ENCODE results near the gene TTYH3. TPM values are rescaled to one million over a fixed set of nuclear protein-coding genes. Genes with fewer than 3 reads are reported as not detected.

TTYH3 gene
- total RNA-seq, 2 donors from 2014 or later: 14.3 to 17.9 TPM

GRCh38 chr7:2654059-2654458 is 22.3 kb downstream of the TTYH3 start:
- no peaks in the 10 kb centered on the region for H3K27me3 Mint-ChIP-seq
- no peaks in the 10 kb centered on the region for H3K9me3 Mint-ChIP-seq
- no peaks in the 10 kb centered on the region for H3K36me3 Mint-ChIP-seq (ENCODE audit: low read depth)
- ATAC-seq (replicated peaks): no peak
- H3K27ac Mint-ChIP-seq: no peak overlapping the region
- H3K4me3 Mint-ChIP-seq: no peak overlapping the region
- H3K4me1 Mint-ChIP-seq: no peaks in the 10 kb centered on the region

GRCh38 chr7:2655870-2656614 is 24.3 kb downstream of the TTYH3 start:
- no peaks in the 10 kb centered on the region for H3K9me3 Mint-ChIP-seq
- H3K4me3 Mint-ChIP-seq: no peak overlapping the region
- H3K36me3 Mint-ChIP-seq (ENCODE audit: low read depth): no peaks in the 10 kb centered on the region
- H3K27ac Mint-ChIP-seq: no peak overlapping the region
- no peaks in the 10 kb centered on the region for H3K27me3 Mint-ChIP-seq
- no peaks in the 10 kb centered on the region for H3K4me1 Mint-ChIP-seq
- no peak for ATAC-seq (replicated peaks)

GRCh38 chr7:2657208-2657607 is 25.4 kb downstream of the TTYH3 start:
- no peaks in the 10 kb centered on the region for H3K9me3 Mint-ChIP-seq
- H3K4me3 Mint-ChIP-seq: no peak overlapping the region
- H3K4me1 Mint-ChIP-seq: no peaks in the 10 kb centered on the region
- no peaks in the 10 kb centered on the region for H3K27me3 Mint-ChIP-seq
- ATAC-seq (replicated peaks): no peak
- H3K27ac Mint-ChIP-seq: no peak overlapping the region
- H3K36me3 Mint-ChIP-seq (ENCODE audit: low read depth): no peaks in the 10 kb centered on the region

- H3K9me3 Mint-ChIP-seq: no peaks in the 10 kb centered on the region
- no peaks in the 10 kb centered on the region for H3K36me3 Mint-ChIP-seq (ENCODE audit: low read depth)
- H3K4me1 Mint-ChIP-seq: no peaks in the 10 kb centered on the region
- H3K27me3 Mint-ChIP-seq: no peaks in the 10 kb centered on the region
- no peak for ATAC-seq (replicated peaks)
- no peak overlapping the region for H3K4me3 Mint-ChIP-seq
- no peak overlapping the region for H3K27ac Mint-ChIP-seq
Observed at GRCh38 chr7:2657920-2658671, 26.3 kb downstream of the TTYH3 start.

- no peaks in the 10 kb centered on the region for H3K27me3 Mint-ChIP-seq
- no peak for ATAC-seq (replicated peaks)
- H3K9me3 Mint-ChIP-seq: no peaks in the 10 kb centered on the region
- H3K27ac Mint-ChIP-seq: no peak overlapping the region
- H3K4me1 Mint-ChIP-seq: no peaks in the 10 kb centered on the region
- H3K4me3 Mint-ChIP-seq: no peak overlapping the region
- H3K36me3 Mint-ChIP-seq (ENCODE audit: low read depth): no peaks in the 10 kb centered on the region
Observed at GRCh38 chr7:2658941-2659340, 27.2 kb downstream of the TTYH3 start.

GRCh38 chr7:2659556-2660358 is 28.0 kb downstream of the TTYH3 start:
- Mint-ChIP-seq H3K9me3 (no peaks in the 10 kb centered on the region), H3K27me3 (no peaks in the 10 kb centered on the region), H3K36me3 (ENCODE audit: low read depth) (no peaks in the 10 kb centered on the region), H3K4me3 (no peak overlapping the region), H3K27ac (no peak overlapping the region), H3K4me1 (no peaks in the 10 kb centered on the region)
- ATAC-seq (replicated peaks): no peak

GRCh38 chr7:2660359-2661095 is 28.7 kb downstream of the TTYH3 start:
- Mint-ChIP-seq H3K36me3 (ENCODE audit: low read depth) (no peaks in the 10 kb centered on the region), H3K27me3 (no peaks in the 10 kb centered on the region), H3K4me3 (no peak overlapping the region), H3K4me1 (no peaks in the 10 kb centered on the region), H3K9me3 (no peaks in the 10 kb centered on the region), H3K27ac (no peak overlapping the region)
- ATAC-seq (replicated peaks): no peak

GRCh38 chr7:2661096-2661449 is 29.3 kb downstream of the TTYH3 start:
- Mint-ChIP-seq H3K4me3 (no peak overlapping the region), H3K9me3 (no peaks in the 10 kb centered on the region), H3K4me1 (no peaks in the 10 kb centered on the region), H3K27me3 (no peaks in the 10 kb centered on the region), H3K27ac (no peak overlapping the region), H3K36me3 (ENCODE audit: low read depth) (no peaks in the 10 kb centered on the region)
- no peak for ATAC-seq (replicated peaks)

- H3K27me3 Mint-ChIP-seq: no peaks in the 10 kb centered on the region
- H3K27ac Mint-ChIP-seq: no peak overlapping the region
- no peaks in the 10 kb centered on the region for H3K9me3 Mint-ChIP-seq
- H3K4me1 Mint-ChIP-seq: no peaks in the 10 kb centered on the region
- no peaks in the 10 kb centered on the region for H3K36me3 Mint-ChIP-seq (ENCODE audit: low read depth)
- no peak for ATAC-seq (replicated peaks)
- H3K4me3 Mint-ChIP-seq: no peak overlapping the region
Observed at GRCh38 chr7:2661602-2662272, 30.0 kb downstream of the TTYH3 start.

- H3K27me3 Mint-ChIP-seq: no peaks in the 10 kb centered on the region
- no peak for ATAC-seq (replicated peaks)
- no peak overlapping the region for H3K27ac Mint-ChIP-seq
- no peak overlapping the region for H3K4me3 Mint-ChIP-seq
- no peaks in the 10 kb centered on the region for H3K9me3 Mint-ChIP-seq
- no peaks in the 10 kb centered on the region for H3K36me3 Mint-ChIP-seq (ENCODE audit: low read depth)
- no peaks in the 10 kb centered on the region for H3K4me1 Mint-ChIP-seq
Observed at GRCh38 chr7:2662273-2663120, 30.7 kb downstream of the TTYH3 start.

GRCh38 chr7:2663121-2663886 is 31.5 kb downstream of the TTYH3 start:
- Mint-ChIP-seq H3K27ac (no peak overlapping the region), H3K4me3 (no peak overlapping the region), H3K36me3 (ENCODE audit: low read depth) (no peaks in the 10 kb centered on the region), H3K9me3 (no peaks in the 10 kb centered on the region), H3K4me1 (no peaks in the 10 kb centered on the region), H3K27me3 (peaks cover 8% of the 10 kb centered on the region)
- ATAC-seq (replicated peaks): no peak

- no peaks in the 10 kb centered on the region for H3K36me3 Mint-ChIP-seq (ENCODE audit: low read depth)
- no peak overlapping the region for H3K27ac Mint-ChIP-seq
- H3K9me3 Mint-ChIP-seq: no peaks in the 10 kb centered on the region
- no peaks in the 10 kb centered on the region for H3K4me1 Mint-ChIP-seq
- no peak overlapping the region for H3K4me3 Mint-ChIP-seq
- H3K27me3 Mint-ChIP-seq: peaks cover 9% of the 10 kb centered on the region
- no peak for ATAC-seq (replicated peaks)
Observed at GRCh38 chr7:2663960-2664359, 32.2 kb downstream of the TTYH3 start.

- H3K27me3 Mint-ChIP-seq: peaks cover 15% of the 10 kb centered on the region
- no peaks in the 10 kb centered on the region for H3K36me3 Mint-ChIP-seq (ENCODE audit: low read depth)
- no peak overlapping the region for H3K27ac Mint-ChIP-seq
- no peak for ATAC-seq (replicated peaks)
- no peaks in the 10 kb centered on the region for H3K9me3 Mint-ChIP-seq
- no peak overlapping the region for H3K4me3 Mint-ChIP-seq
- no peaks in the 10 kb centered on the region for H3K4me1 Mint-ChIP-seq
Observed at GRCh38 chr7:2665359-2665791, 33.6 kb downstream of the TTYH3 start.
